ENCODE results near the gene MYO1E. TPM values are rescaled to one million over a fixed set of nuclear protein-coding genes. Genes with fewer than 3 reads are reported as not detected.
"Not testable (repeated sequence)": the region's sequence is repeated elsewhere in the genome, so short reads cannot be mapped to it uniquely, and the experiment has no call there.

Gene MYO1E
- total RNA-seq, 2 experiments from 2014 or later: 1.5 to 26.5 TPM

GRCh38 chr15:59280855-59281254, 91.8 kb downstream of the MYO1E start:
- Histone ChIP-seq H2AFZ (ENCODE audit: low read length) (no peak overlapping the region), H3K9me2 (ENCODE audit: insufficient read depth, low read length) (no peaks in the 10 kb centered on the region), H3K79me2 (ENCODE audit: insufficient read depth, low read depth, low read length) (no peaks in the 10 kb centered on the region), H3K36me3 (ENCODE audit: insufficient read depth, low read length) (no peaks in the 10 kb centered on the region), H3K27ac (ENCODE audit: low read depth, low read length, poor library complexity, severe bottlenecking) (no peak overlapping the region), H3K4me2 (ENCODE audit: low read length) (no peak overlapping the region), H3K9me3 (ENCODE audit: low read length) (no peaks in the 10 kb centered on the region), H3K4me1 (ENCODE audit: insufficient read depth, low read length, poor library complexity, severe bottlenecking) (no peaks in the 10 kb centered on the region), H3K4me3 (ENCODE audit: low read depth, low read length, poor library complexity, severe bottlenecking) (no peak overlapping the region), H4K20me1 (ENCODE audit: insufficient read depth, low read length) (no peaks in the 10 kb centered on the region)
- CTCF ChIA-PET (ENCODE audit: unreplicated experiment): no interaction called here
- BruUV-seq (replicated peaks): no TSS peak
- intact Hi-C loops (cut with micrococcal nuclease; ENCODE audit: unreplicated experiment): no loop called here
- POLR2A ChIA-PET: interaction anchor here (0.6 to 2.0 kb wide), 2 partner anchors 20 to 128 kb away, joined by 3 to 6 read pairs; no protein-coding TSS in a partner anchor
- TF ChIP-seq CTCF (conservative IDR thresholded peaks at IDR 0.05; ENCODE audit: low read length) (no peak), EZH2phosphoT487 (IDR thresholded peaks at IDR 0.05; ENCODE audit: borderline replicate concordance, low read depth, low read length) (no peak)
- no peak for DNase-seq (ENCODE audit: low spot score)

GRCh38 chr15:59280292-59280691, 92.4 kb downstream of the MYO1E start:
- H3K79me2 ChIP-seq (ENCODE audit: insufficient read depth, low read depth, low read length); intact Hi-C loops (cut with micrococcal nuclease; ENCODE audit: unreplicated experiment); H3K4me1 ChIP-seq (ENCODE audit: insufficient read depth, low read length, poor library complexity, severe bottlenecking); H3K9me2 ChIP-seq (ENCODE audit: insufficient read depth, low read length); H3K27ac ChIP-seq (ENCODE audit: low read depth, low read length, poor library complexity, severe bottlenecking); H3K9me3 ChIP-seq (ENCODE audit: low read length); H2AFZ ChIP-seq (ENCODE audit: low read length); BruUV-seq (replicated peaks); H3K4me2 ChIP-seq (ENCODE audit: low read length); H3K4me3 ChIP-seq (ENCODE audit: low read depth, low read length, poor library complexity, severe bottlenecking); H3K36me3 ChIP-seq (ENCODE audit: insufficient read depth, low read length); H4K20me1 ChIP-seq (ENCODE audit: insufficient read depth, low read length); CTCF ChIA-PET (ENCODE audit: unreplicated experiment); DNase-seq (ENCODE audit: low spot score): not testable (repeated sequence)
- POLR2A ChIA-PET: interaction anchor here (0.6 to 2.0 kb wide), 4 partner anchors 9 to 128 kb away, joined by 3 to 6 read pairs (median 4); no protein-coding TSS in a partner anchor

GRCh38 chr15:59279023-59279422, 93.6 kb downstream of the MYO1E start:
- Histone ChIP-seq H3K4me3 (ENCODE audit: low read depth, low read length, poor library complexity, severe bottlenecking) (no peak overlapping the region), H3K36me3 (ENCODE audit: insufficient read depth, low read length) (no peaks in the 10 kb centered on the region), H3K27ac (ENCODE audit: low read depth, low read length, poor library complexity, severe bottlenecking) (no peak overlapping the region), H4K20me1 (ENCODE audit: insufficient read depth, low read length) (no peaks in the 10 kb centered on the region), H3K9me3 (ENCODE audit: low read length) (no peaks in the 10 kb centered on the region), H2AFZ (ENCODE audit: low read length) (no peak overlapping the region), H3K4me2 (ENCODE audit: low read length) (no peak overlapping the region), H3K9me2 (ENCODE audit: insufficient read depth, low read length) (no peaks in the 10 kb centered on the region), H3K4me1 (ENCODE audit: insufficient read depth, low read length, poor library complexity, severe bottlenecking) (no peaks in the 10 kb centered on the region), H3K79me2 (ENCODE audit: insufficient read depth, low read depth, low read length) (no peaks in the 10 kb centered on the region)
- CTCF ChIA-PET (ENCODE audit: unreplicated experiment): no interaction called here
- DNase-seq (ENCODE audit: low spot score): no peak
- POLR2A ChIA-PET: interaction anchor here (0.6 to 1.6 kb wide), 2 partner anchors 20 to 564 kb away, joined by 3 to 4 read pairs; no protein-coding TSS in a partner anchor
- no peak for TF ChIP-seq EZH2phosphoT487 (IDR thresholded peaks at IDR 0.05; ENCODE audit: borderline replicate concordance, low read depth, low read length)
- TF ChIP-seq CTCF (conservative IDR thresholded peaks at IDR 0.05; ENCODE audit: low read length): no peak
- BruUV-seq (replicated peaks): no TSS peak
- intact Hi-C loops (cut with micrococcal nuclease; ENCODE audit: unreplicated experiment): no loop called here

Measured in OCI-LY7 (cell line).